ENCODE results near the gene ABL1.

GRCh38 chr9:130892477-130893304 is 57.6 kb downstream of the ABL1 start:
- TF ChIP-seq CTCF (IDR thresholded peaks at IDR 0.05; ENCODE audit: low read depth, low read length, poor library complexity, severe bottlenecking) (no peak), EZH2phosphoT487 (IDR thresholded peaks at IDR 0.05; ENCODE audit: borderline replicate concordance, low read length) (no peak)
